Mesothelial cell of epicardium (in vitro differentiated cells): ENCODE measurements around the gene UNC5A. TPM values are rescaled to one million over a fixed set of nuclear protein-coding genes. Genes with fewer than 3 reads are reported as not detected.

Source experiments
- DNase-seq, 2 experiments: peaks; one replicate each; pipeline ENCODE4 v3.0.0; 2021; ENCODE audit warnings: low spot score in 2 of 2; ENCODE audit not compliant: unreplicated experiment in 2 of 2
- H3K27ac Mint-ChIP-seq: 2 replicates; pipeline ENCODE4 v1.8.0; 2021; ENCODE audit warnings: mixed read lengths
- H3K27me3 Mint-ChIP-seq: 2 replicates; pipeline ENCODE4 v1.8.0; 2021; ENCODE audit warnings: low read depth, mixed read lengths
- H3K36me3 Mint-ChIP-seq: 2 replicates; pipeline ENCODE4 v1.8.0; 2021; ENCODE audit warnings: mixed read lengths
- H3K4me1 Mint-ChIP-seq: 2 replicates; pipeline ENCODE4 v1.8.0; 2021; ENCODE audit warnings: mixed read lengths
- H3K4me3 Mint-ChIP-seq: 2 replicates; pipeline ENCODE4 v1.8.0; 2021; ENCODE audit warnings: mild to moderate bottlenecking, moderate library complexity, mixed read lengths
- H3K9me3 Mint-ChIP-seq: 2 replicates; pipeline ENCODE4 v1.8.0; 2021; ENCODE audit warnings: mixed read lengths
- CTCF ChIP-seq: fragments of 200-600 bp; sonication (generic); IDR thresholded peaks from one replicate; pipeline ENCODE4 v1.5.0; 2021; ENCODE audit warnings: antibody characterized with exemption; ENCODE audit not compliant: unreplicated experiment
- total RNA-seq: library from RNA; stranded (reverse); gene quantifications from 3 replicates; pipeline ENCODE4 v1.2.1, GENCODE V29; 2021

UNC5A gene
- total RNA-seq, 1 donor from 2014 or later = not detected

GRCh38 chr5:176847148-176847547 lies 36.8 kb downstream of the UNC5A start:
- H3K4me1 Mint-ChIP-seq = peaks cover 3% of the 10 kb centered on the region
- no peaks in the 10 kb centered on the region for H3K9me3 Mint-ChIP-seq
- no peak overlapping the region for H3K4me3 Mint-ChIP-seq
- no peak for TF ChIP-seq CTCF
- no peak for DNase-seq
- H3K36me3 Mint-ChIP-seq = no peaks in the 10 kb centered on the region
- peaks cover 46% of the 10 kb centered on the region for H3K27me3 Mint-ChIP-seq
- H3K27ac Mint-ChIP-seq = no peak overlapping the region

GRCh38 chr5:176847726-176848290 lies 37.4 kb downstream of the UNC5A start:
- no peak for TF ChIP-seq CTCF
- peaks cover 42% of the 10 kb centered on the region for H3K27me3 Mint-ChIP-seq
- H3K9me3 Mint-ChIP-seq = no peaks in the 10 kb centered on the region
- no peak overlapping the region for H3K27ac Mint-ChIP-seq
- no peaks in the 10 kb centered on the region for H3K36me3 Mint-ChIP-seq
- peaks cover 3% of the 10 kb centered on the region for H3K4me1 Mint-ChIP-seq
- DNase-seq = no peak
- no peak overlapping the region for H3K4me3 Mint-ChIP-seq

- no peak for TF ChIP-seq CTCF
- DNase-seq = no peak
- H3K27me3 Mint-ChIP-seq = peaks cover 38% of the 10 kb centered on the region
- no peak overlapping the region for H3K27ac Mint-ChIP-seq
- no peaks in the 10 kb centered on the region for H3K9me3 Mint-ChIP-seq
- H3K4me1 Mint-ChIP-seq = peaks cover 3% of the 10 kb centered on the region
- H3K36me3 Mint-ChIP-seq = no peaks in the 10 kb centered on the region
- no peak overlapping the region for H3K4me3 Mint-ChIP-seq
Measured at GRCh38 chr5:176848651-176849050, 38.3 kb downstream of the UNC5A start.

GRCh38 chr5:176849611-176850227 lies 39.4 kb downstream of the UNC5A start:
- Mint-ChIP-seq H3K27ac (no peak overlapping the region), H3K4me1 (peaks cover 5% of the 10 kb centered on the region), H3K4me3 (no peak overlapping the region), H3K36me3 (no peaks in the 10 kb centered on the region), H3K9me3 (no peaks in the 10 kb centered on the region), H3K27me3 (peaks cover 42% of the 10 kb centered on the region)
- no peak for TF ChIP-seq CTCF
- no peak for DNase-seq

- Mint-ChIP-seq H3K27me3 (peaks cover 38% of the 10 kb centered on the region), H3K4me3 (no peak overlapping the region), H3K9me3 (no peaks in the 10 kb centered on the region), H3K36me3 (no peaks in the 10 kb centered on the region), H3K4me1 (peaks cover 3% of the 10 kb centered on the region), H3K27ac (no peak overlapping the region)
- no peak for DNase-seq
- no peak for TF ChIP-seq CTCF
Measured at GRCh38 chr5:176850371-176851245, 40.2 kb downstream of the UNC5A start.
